Esophagus squamous epithelium (tissue), 4 donors: ENCODE measurements around the gene SRD5A2.

Source experiments
- POLR2A ChIP-seq, 4 donors: fragments of 450-650 bp; IDR thresholded peaks; one replicate each; pipeline ENCODE4 v1.6.1; 2017; ENCODE audit warnings: antibody characterized with exemption in 4 of 4, mild to moderate bottlenecking in 4 of 4, moderate library complexity in 3 of 4
- TF ChIP-seq, protein P1 (sequence below), 6 experiments: fragments of 450-650 bp in 4 of 6; fragments of 200-600 bp in 2 of 6; sonication (generic) in 2 of 6; IDR thresholded peaks; one replicate each; pipeline ENCODE4 v1.5.1; 2016 to 2019; ENCODE audit warnings: antibody characterized with exemption in 6 of 6, mild to moderate bottlenecking in 4 of 6, moderate library complexity in 4 of 6

DNA sequence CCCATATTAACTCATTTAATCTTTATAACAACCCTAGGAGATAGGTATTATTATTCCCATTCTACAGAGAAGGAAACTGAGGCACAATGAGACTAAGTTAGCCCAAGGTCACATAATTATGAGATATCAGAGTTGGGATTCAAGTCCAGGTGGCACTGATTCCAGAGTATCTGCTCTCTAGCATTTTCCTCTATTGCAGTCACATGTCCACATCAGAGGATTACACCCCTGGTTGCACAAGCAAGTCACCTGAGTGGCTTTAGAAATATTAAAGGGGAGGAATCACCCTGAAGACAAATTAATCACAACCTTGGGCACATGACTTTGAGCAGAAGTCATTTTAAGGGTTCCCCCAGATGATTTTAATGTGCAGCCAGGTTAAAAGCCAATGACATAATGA, 23.8 kb downstream of the SRD5A2 start:
- TF ChIP-seq, protein P1, sequence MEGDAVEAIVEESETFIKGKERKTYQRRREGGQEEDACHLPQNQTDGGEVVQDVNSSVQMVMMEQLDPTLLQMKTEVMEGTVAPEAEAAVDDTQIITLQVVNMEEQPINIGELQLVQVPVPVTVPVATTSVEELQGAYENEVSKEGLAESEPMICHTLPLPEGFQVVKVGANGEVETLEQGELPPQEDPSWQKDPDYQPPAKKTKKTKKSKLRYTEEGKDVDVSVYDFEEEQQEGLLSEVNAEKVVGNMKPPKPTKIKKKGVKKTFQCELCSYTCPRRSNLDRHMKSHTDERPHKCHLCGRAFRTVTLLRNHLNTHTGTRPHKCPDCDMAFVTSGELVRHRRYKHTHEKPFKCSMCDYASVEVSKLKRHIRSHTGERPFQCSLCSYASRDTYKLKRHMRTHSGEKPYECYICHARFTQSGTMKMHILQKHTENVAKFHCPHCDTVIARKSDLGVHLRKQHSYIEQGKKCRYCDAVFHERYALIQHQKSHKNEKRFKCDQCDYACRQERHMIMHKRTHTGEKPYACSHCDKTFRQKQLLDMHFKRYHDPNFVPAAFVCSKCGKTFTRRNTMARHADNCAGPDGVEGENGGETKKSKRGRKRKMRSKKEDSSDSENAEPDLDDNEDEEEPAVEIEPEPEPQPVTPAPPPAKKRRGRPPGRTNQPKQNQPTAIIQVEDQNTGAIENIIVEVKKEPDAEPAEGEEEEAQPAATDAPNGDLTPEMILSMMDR (IDR thresholded peaks at IDR 0.05) = no peak
- TF ChIP-seq POLR2A (IDR thresholded peaks at IDR 0.05) = no peak
